HEK293 (cell line): Measurements from ENCODE around the gene ZNF529.

ENCODE experiments used
- KLF1 ChIP-seq: fragments of 450-650 bp; formaldehyde crosslinking; IDR thresholded peaks from 2 replicates; pipeline ENCODE4 v1.5.1; 2016; ENCODE audit warnings: missing biosample characterization, missing genetic modification characterization
- KLF16 ChIP-seq: fragments of 450-650 bp; formaldehyde crosslinking; IDR thresholded peaks from 2 replicates; pipeline ENCODE4 v1.5.1; 2017; ENCODE audit warnings: missing biosample characterization, missing genetic modification characterization
- KLF9 ChIP-seq: fragments of 450-650 bp; formaldehyde crosslinking; IDR thresholded peaks from 2 replicates; pipeline ENCODE4 v1.5.1; 2016; ENCODE audit warnings: missing biosample characterization, missing genetic modification characterization, low read depth
- MZF1 ChIP-seq: fragments of 450-650 bp; formaldehyde crosslinking; IDR thresholded peaks from 2 replicates; pipeline ENCODE4 v1.5.1; 2017; ENCODE audit warnings: missing biosample characterization, missing genetic modification characterization, borderline replicate concordance
- PRDM10 ChIP-seq: fragments of 450-650 bp; formaldehyde crosslinking; IDR thresholded peaks from 2 replicates; pipeline ENCODE4 v1.5.1; 2016; ENCODE audit warnings: missing biosample characterization, missing genetic modification characterization
- SALL2 ChIP-seq: fragments of 450-650 bp; formaldehyde crosslinking; IDR thresholded peaks from 2 replicates; pipeline ENCODE4 v1.5.0; 2017; ENCODE audit warnings: missing biosample characterization, mild to moderate bottlenecking, missing genetic modification characterization, borderline replicate concordance
- SP3 ChIP-seq: fragments of 450-650 bp; formaldehyde crosslinking; IDR thresholded peaks from 2 replicates; pipeline ENCODE4 v1.5.1; 2016; ENCODE audit warnings: missing biosample characterization, missing genetic modification characterization
- WT1 ChIP-seq: fragments of 450-650 bp; formaldehyde crosslinking; IDR thresholded peaks from 2 replicates; pipeline ENCODE4 v1.5.1; 2016; ENCODE audit warnings: missing biosample characterization, missing genetic modification characterization
- YY1 ChIP-seq: fragments of 450-650 bp; formaldehyde crosslinking; IDR thresholded peaks from 2 replicates; pipeline ENCODE4 v1.5.1; 2018; ENCODE audit warnings: missing biosample characterization, missing genetic modification characterization
- YY2 ChIP-seq: fragments of 450-650 bp; formaldehyde crosslinking; IDR thresholded peaks from 2 replicates; pipeline ENCODE4 v1.5.1; 2016; ENCODE audit warnings: missing biosample characterization, missing genetic modification characterization
- ZBTB1 ChIP-seq: fragments of 450-650 bp; formaldehyde crosslinking; IDR thresholded peaks from 2 replicates; pipeline ENCODE4 v1.5.1; 2016; ENCODE audit warnings: missing biosample characterization, missing genetic modification characterization
- ZBTB21 ChIP-seq: fragments of 450-650 bp; formaldehyde crosslinking; IDR thresholded peaks from 2 replicates; pipeline ENCODE4 v1.5.1; 2017; ENCODE audit warnings: missing biosample characterization, missing genetic modification characterization
- ZBTB48 ChIP-seq: fragments of 450-650 bp; formaldehyde crosslinking; IDR thresholded peaks from 2 replicates; pipeline ENCODE4 v1.5.1; 2016; ENCODE audit warnings: missing biosample characterization, missing genetic modification characterization
- ZEB2 ChIP-seq: fragments of 450-650 bp; formaldehyde crosslinking; IDR thresholded peaks from 2 replicates; pipeline ENCODE4 v1.5.1; 2016; ENCODE audit warnings: missing biosample characterization, missing genetic modification characterization
- ZFHX2 ChIP-seq: fragments of 450-650 bp; formaldehyde crosslinking; conservative IDR thresholded peaks from 2 replicates; pipeline ENCODE4 v1.5.1; 2016; ENCODE audit warnings: missing biosample characterization, missing genetic modification characterization
- ZNF133 ChIP-seq: fragments of 450-650 bp; formaldehyde crosslinking; IDR thresholded peaks from 2 replicates; pipeline ENCODE4 v1.5.1; 2016; ENCODE audit warnings: missing biosample characterization, missing genetic modification characterization
- ZNF169 ChIP-seq: fragments of 450-650 bp; formaldehyde crosslinking; IDR thresholded peaks from 2 replicates; pipeline ENCODE4 v1.5.1; 2016; ENCODE audit warnings: missing biosample characterization, missing genetic modification characterization
- ZNF2 ChIP-seq: fragments of 450-650 bp; formaldehyde crosslinking; IDR thresholded peaks from 2 replicates; pipeline ENCODE4 v1.5.1; 2016; ENCODE audit warnings: missing biosample characterization, missing genetic modification characterization
- ZNF211 ChIP-seq: fragments of 450-650 bp; formaldehyde crosslinking; IDR thresholded peaks from 2 replicates; pipeline ENCODE4 v1.5.1; 2016; ENCODE audit warnings: low read depth, missing biosample characterization, missing genetic modification characterization
- ZNF24 ChIP-seq: fragments of 450-650 bp; formaldehyde crosslinking; IDR thresholded peaks from 2 replicates; pipeline ENCODE4 v1.5.1; 2016; ENCODE audit warnings: missing biosample characterization, missing genetic modification characterization
- ZNF335 ChIP-seq: fragments of 450-650 bp; formaldehyde crosslinking; conservative IDR thresholded peaks from 2 replicates; pipeline ENCODE4 v1.5.1; 2016; ENCODE audit warnings: missing biosample characterization, missing genetic modification characterization
- ZNF449 ChIP-seq: fragments of 450-650 bp; formaldehyde crosslinking; IDR thresholded peaks from 2 replicates; pipeline ENCODE4 v1.5.1; 2017; ENCODE audit warnings: missing biosample characterization, mild to moderate bottlenecking, missing genetic modification characterization, moderate library complexity
- ZNF501 ChIP-seq: fragments of 450-650 bp; formaldehyde crosslinking; IDR thresholded peaks from 2 replicates; pipeline ENCODE4 v1.5.1; 2016; ENCODE audit warnings: missing biosample characterization, missing genetic modification characterization
- ZNF510 ChIP-seq: fragments of 450-650 bp; formaldehyde crosslinking; IDR thresholded peaks from 2 replicates; pipeline ENCODE4 v1.5.1; 2018; ENCODE audit warnings: mild to moderate bottlenecking, missing genetic modification characterization, missing biosample characterization; ENCODE audit not compliant: insufficient replicate concordance
- ZNF530 ChIP-seq: fragments of 450-650 bp; formaldehyde crosslinking; IDR thresholded peaks from 2 replicates; pipeline ENCODE4 v1.5.1; 2016; ENCODE audit warnings: low read depth, missing biosample characterization, missing genetic modification characterization
- ZNF560 ChIP-seq: fragments of 450-650 bp; formaldehyde crosslinking; IDR thresholded peaks from 2 replicates; pipeline ENCODE4 v1.5.1; 2017; ENCODE audit warnings: missing biosample characterization, missing genetic modification characterization, borderline replicate concordance
- ZNF600 ChIP-seq: fragments of 450-650 bp; formaldehyde crosslinking; IDR thresholded peaks from 2 replicates; pipeline ENCODE4 v1.5.1; 2016; ENCODE audit warnings: missing biosample characterization, missing genetic modification characterization
- ZNF610 ChIP-seq: fragments of 450-650 bp; formaldehyde crosslinking; IDR thresholded peaks from 2 replicates; pipeline ENCODE4 v1.5.1; 2016; ENCODE audit warnings: missing biosample characterization, missing genetic modification characterization, borderline replicate concordance
- ZNF747 ChIP-seq: fragments of 450-650 bp; formaldehyde crosslinking; IDR thresholded peaks from 2 replicates; pipeline ENCODE4 v1.5.1; 2016; ENCODE audit warnings: missing biosample characterization, missing genetic modification characterization
- ZNF792 ChIP-seq: fragments of 450-650 bp; formaldehyde crosslinking; IDR thresholded peaks from 2 replicates; pipeline ENCODE4 v1.5.1; 2016; ENCODE audit warnings: missing biosample characterization, missing genetic modification characterization
- ZSCAN4 ChIP-seq: fragments of 450-650 bp; formaldehyde crosslinking; IDR thresholded peaks from 2 replicates; pipeline ENCODE4 v1.5.1; 2017; ENCODE audit warnings: missing biosample characterization, missing genetic modification characterization
- TF ChIP-seq, protein P1 (sequence below): sonication (generic); formaldehyde crosslinking; IDR thresholded peaks from 2 replicates; pipeline ENCODE4 v1.8.1; 2022; ENCODE audit warnings: mild to moderate bottlenecking, moderate library complexity, missing genetic modification reagents

ZNF529 gene

DNA sequence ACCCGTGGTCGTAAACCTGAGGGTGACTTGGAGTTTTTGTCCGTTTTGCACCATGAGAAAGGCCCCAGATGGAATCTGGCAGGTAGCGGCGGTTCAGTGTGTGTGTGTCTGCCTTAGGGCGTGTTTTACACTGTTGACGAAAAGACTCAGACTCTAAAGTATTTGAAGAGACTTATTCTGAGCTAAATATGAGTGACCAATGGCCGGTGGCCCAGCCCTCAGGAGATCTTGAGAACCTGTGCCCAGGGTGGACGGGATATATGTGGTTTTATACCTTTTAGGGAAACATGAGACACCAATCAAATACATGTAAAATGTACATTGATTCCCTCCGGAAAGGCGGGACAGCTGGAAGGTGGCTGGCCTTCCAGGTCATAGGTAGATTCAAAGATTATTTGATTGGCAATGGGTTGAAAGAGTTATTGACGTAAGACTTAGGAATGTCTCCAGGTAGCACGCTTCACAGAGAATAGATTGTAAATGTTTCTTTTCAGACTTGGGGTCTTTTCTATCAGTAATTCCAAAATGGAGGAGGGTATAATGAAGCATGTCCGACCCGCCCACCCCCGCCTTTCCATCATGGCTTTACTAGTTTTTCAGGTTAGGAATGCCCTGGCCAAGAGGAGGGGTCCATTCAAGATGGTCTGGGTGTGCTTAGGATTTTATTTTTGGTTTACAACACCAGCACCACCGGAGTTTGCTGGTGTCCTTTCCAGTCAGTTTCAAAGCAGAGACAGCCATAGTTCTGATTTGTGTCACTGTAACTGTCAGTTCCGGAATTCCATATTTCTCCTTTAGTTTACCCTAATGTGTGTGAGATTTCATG is 1.0 kb upstream of the ZNF529 start (continued):
- TF ChIP-seq PRDM10 (tag by site-specific recombination) (peak; percentile 95), ZSCAN4 (no peak), ZNF211 (no peak), ZNF530 (tag by site-specific recombination) (no peak), MZF1 (tag by site-specific recombination) (0 out of 2 replicates have a peak, but pooled peaks have one; percentile 10), ZBTB48 (tag by site-specific recombination) (no peak), ZNF792 (tag by site-specific recombination) (no peak), ZNF747 (no peak), ZNF2 (tag by site-specific recombination) (no peak), YY1 (tag by site-specific recombination) (peak; percentile 82), ZNF133 (tag by site-specific recombination) (peak; percentile 2; the same call in 1 of the 2 replicates), YY2 (peak; percentile 76), ZEB2 (tag by site-specific recombination) (0 out of 2 replicates have a peak, but pooled peaks have one; percentile 30), ZNF560 (tag by site-specific recombination) (no peak), KLF1 (tag by site-specific recombination) (peak; percentile 36; the same call in 1 of the 2 replicates), ZNF335 (tag by site-specific recombination) (peak; percentile 6), ZNF610 (tag by site-specific recombination) (no peak), KLF9 (tag by site-specific recombination) (peak; percentile 66), WT1 (tag by site-specific recombination) (0 out of 2 replicates have a peak, but pooled peaks have one; percentile 8), ZNF600 (tag by site-specific recombination) (peak; percentile 97), ZFHX2 (tag by site-specific recombination) (no peak), SALL2 (no peak), ZNF501 (tag by site-specific recombination) (0 out of 2 replicates have a peak, but pooled peaks have one; percentile 26), ZNF24 (tag by site-specific recombination) (0 out of 2 replicates have a peak, but pooled peaks have one; percentile 44), ZBTB21 (peak; percentile 11; the same call in 1 of the 2 replicates), ZNF169 (tag by site-specific recombination) (no peak), SP3 (tag by site-specific recombination) (peak; percentile 53), ZNF449 (tag by site-specific recombination) (0 out of 2 replicates have a peak, but pooled peaks have one; percentile 38), ZBTB1 (tag by site-specific recombination) (peak; percentile 23; the same call in 1 of the 2 replicates), KLF16 (tag by site-specific recombination) (no peak), ZNF510 (tag by site-specific recombination) (no peak)
- TF ChIP-seq, protein P1, sequence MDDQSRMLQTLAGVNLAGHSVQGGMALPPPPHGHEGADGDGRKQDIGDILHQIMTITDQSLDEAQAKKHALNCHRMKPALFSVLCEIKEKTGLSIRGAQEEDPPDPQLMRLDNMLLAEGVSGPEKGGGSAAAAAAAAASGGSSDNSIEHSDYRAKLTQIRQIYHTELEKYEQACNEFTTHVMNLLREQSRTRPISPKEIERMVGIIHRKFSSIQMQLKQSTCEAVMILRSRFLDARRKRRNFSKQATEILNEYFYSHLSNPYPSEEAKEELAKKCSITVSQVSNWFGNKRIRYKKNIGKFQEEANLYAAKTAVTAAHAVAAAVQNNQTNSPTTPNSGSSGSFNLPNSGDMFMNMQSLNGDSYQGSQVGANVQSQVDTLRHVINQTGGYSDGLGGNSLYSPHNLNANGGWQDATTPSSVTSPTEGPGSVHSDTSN: no peak
